Liver (tissue), 3 donors: ENCODE measurements around the gene LSM14B.

Source experiments
- ATF3 ChIP-seq: IDR thresholded peaks from 2 replicates; pipeline ENCODE4 v1.6.1; 2016; ENCODE audit warnings: antibody characterized with exemption
- CTCF ChIP-seq: fragments of 150-350 bp; IDR thresholded peaks from 2 replicates; pipeline ENCODE4 v1.5.1; 2017; ENCODE audit warnings: improper control_type of control experiment, low read depth, low read length; ENCODE audit not compliant: missing input control
- GABPA ChIP-seq, 2 donors: IDR thresholded peaks in 1 of 2; conservative IDR thresholded peaks in 1 of 2; 2 replicates each; pipeline ENCODE4 v1.6.1; 2016; ENCODE audit warnings: antibody characterized with exemption in 2 of 2, mild to moderate bottlenecking in 1 of 2, moderate library complexity in 1 of 2
- HNF4G ChIP-seq: IDR thresholded peaks from 2 replicates; pipeline ENCODE4 v1.6.1; 2016; ENCODE audit warnings: antibody characterized with exemption
- MAX ChIP-seq: IDR thresholded peaks from 2 replicates; pipeline ENCODE4 v1.6.1; 2016; ENCODE audit warnings: antibody characterized with exemption
- RAD21 ChIP-seq, 2 donors: IDR thresholded peaks; 2 replicates each; pipeline ENCODE4 v1.6.1; 2016; ENCODE audit warnings: antibody characterized with exemption in 2 of 2, mild to moderate bottlenecking in 2 of 2
- SP1 ChIP-seq: IDR thresholded peaks from 2 replicates; pipeline ENCODE4 v1.6.1; 2018; ENCODE audit warnings: antibody characterized with exemption, mild to moderate bottlenecking
- TAF1 ChIP-seq: conservative IDR thresholded peaks from 2 replicates; pipeline ENCODE4 v1.6.1; 2016; ENCODE audit warnings: antibody characterized with exemption, mild to moderate bottlenecking
- YY1 ChIP-seq: IDR thresholded peaks from 2 replicates; pipeline ENCODE4 v1.6.1; 2016; ENCODE audit warnings: antibody characterized with exemption, mild to moderate bottlenecking
- donor health status: healthy.
- donor health status: healthy.

GRCh38 chr20:62101078-62101477 lies 21.2 kb upstream of the LSM14B start:
- TF ChIP-seq CTCF, result no peak
- TF ChIP-seq TAF1, result no peak
- TF ChIP-seq RAD21 (IDR thresholded peaks at IDR 0.05), result no peak
- TF ChIP-seq MAX, result no peak
- TF ChIP-seq GABPA (IDR thresholded peaks at IDR 0.05 in 1 of 2, conservative IDR thresholded peaks at IDR 0.05 in 1 of 2), result no peak
- no peak for TF ChIP-seq SP1
- no peak for TF ChIP-seq ATF3
- TF ChIP-seq HNF4G, result no peak
- TF ChIP-seq YY1, result no peak
